BLaER1 (cell line): Measurements from ENCODE around the gene TNRC6C.

Experiments used
- H3K27ac ChIP-seq: shearing (Covaris generic); formaldehyde crosslinking; 2 replicates; pipeline ENCODE4 v1.8.1; 2022
- H3K27me3 ChIP-seq: shearing (Covaris generic); formaldehyde crosslinking; 2 replicates; pipeline ENCODE4 v1.8.1; 2022
- H3K36me3 ChIP-seq: shearing (Covaris generic); formaldehyde crosslinking; 2 replicates; pipeline ENCODE4 v1.8.1; 2022
- H3K4me1 ChIP-seq: shearing (Covaris generic); formaldehyde crosslinking; 2 replicates; pipeline ENCODE4 v1.8.1; 2022
- H3K4me2 ChIP-seq: shearing (Covaris generic); formaldehyde crosslinking; 2 replicates; pipeline ENCODE4 v1.8.1; 2022
- H3K4me3 ChIP-seq: shearing (Covaris generic); formaldehyde crosslinking; 2 replicates; pipeline ENCODE4 v1.8.1; 2022
- H3K9ac ChIP-seq: shearing (Covaris generic); formaldehyde crosslinking; 2 replicates; pipeline ENCODE4 v1.8.1; 2022
- H3K9me3 ChIP-seq: shearing (Covaris generic); formaldehyde crosslinking; 2 replicates; pipeline ENCODE4 v1.8.1; 2022
- H4K20me1 ChIP-seq: shearing (Covaris generic); formaldehyde crosslinking; 2 replicates; pipeline ENCODE4 v1.8.1; 2022
- Cebpa-rat ChIP-seq: shearing (Covaris generic); IDR thresholded peaks from 2 replicates; pipeline ENCODE4 v1.8.1; 2022

Gene TNRC6C

GRCh38 chr17:77919276-77919675 is 39.2 kb upstream of the TNRC6C start:
- Histone ChIP-seq H4K20me1 (no peaks in the 10 kb centered on the region), H3K27ac (no peak overlapping the region), H3K4me1 (peaks cover 22% of the 10 kb centered on the region), H3K9me3 (peaks cover 3% of the 10 kb centered on the region), H3K27me3 (peaks cover 43% of the 10 kb centered on the region), H3K4me3 (no peak overlapping the region), H3K36me3 (no peaks in the 10 kb centered on the region), H3K4me2 (no peak overlapping the region), H3K9ac (no peak overlapping the region)
- no peak for TF ChIP-seq Cebpa-rat

- TF ChIP-seq Cebpa-rat = no peak
- Histone ChIP-seq H3K27ac (no peak overlapping the region), H3K36me3 (no peaks in the 10 kb centered on the region), H4K20me1 (no peaks in the 10 kb centered on the region), H3K9ac (no peak overlapping the region), H3K4me3 (no peak overlapping the region), H3K9me3 (peaks cover 3% of the 10 kb centered on the region), H3K4me1 (peaks cover 18% of the 10 kb centered on the region), H3K27me3 (peaks cover 4% of the 10 kb centered on the region), H3K4me2 (no peak overlapping the region)
Measured at GRCh38 chr17:77923135-77923534, 35.4 kb upstream of the TNRC6C start.

- Histone ChIP-seq H3K27ac (no peak overlapping the region), H3K9me3 (no peaks in the 10 kb centered on the region), H4K20me1 (no peaks in the 10 kb centered on the region), H3K4me1 (peaks cover 24% of the 10 kb centered on the region), H3K27me3 (no peaks in the 10 kb centered on the region), H3K4me2 (no peak overlapping the region), H3K36me3 (no peaks in the 10 kb centered on the region), H3K4me3 (no peak overlapping the region), H3K9ac (no peak overlapping the region)
- TF ChIP-seq Cebpa-rat = no peak
Measured at GRCh38 chr17:77923776-77924513, 34.6 kb upstream of the TNRC6C start.

GRCh38 chr17:77924757-77925336 is 33.7 kb upstream of the TNRC6C start:
- Histone ChIP-seq H3K4me3 (no peak overlapping the region), H3K9ac (no peak overlapping the region), H3K27me3 (no peaks in the 10 kb centered on the region), H3K27ac (no peak overlapping the region), H3K4me2 (no peak overlapping the region), H3K9me3 (no peaks in the 10 kb centered on the region), H4K20me1 (no peaks in the 10 kb centered on the region), H3K4me1 (peaks cover 34% of the 10 kb centered on the region), H3K36me3 (no peaks in the 10 kb centered on the region)
- no peak for TF ChIP-seq Cebpa-rat

GRCh38 chr17:77925831-77926543 is 32.5 kb upstream of the TNRC6C start:
- Histone ChIP-seq H3K4me3 (no peak overlapping the region), H3K9me3 (no peaks in the 10 kb centered on the region), H3K4me2 (no peak overlapping the region), H4K20me1 (no peaks in the 10 kb centered on the region), H3K9ac (no peak overlapping the region), H3K27me3 (no peaks in the 10 kb centered on the region), H3K36me3 (no peaks in the 10 kb centered on the region), H3K27ac (no peak overlapping the region), H3K4me1 (peaks cover 34% of the 10 kb centered on the region)
- TF ChIP-seq Cebpa-rat = no peak

GRCh38 chr17:77926981-77927380 is 31.5 kb upstream of the TNRC6C start:
- H3K9ac ChIP-seq = no peak overlapping the region
- H3K27me3 ChIP-seq = 0 out of 2 replicates have a peak, but pooled peaks cover 3% of the 10 kb centered on the region
- peak overlapping the region; percentile 85; the same call in 1 of the 2 replicates for H3K4me2 ChIP-seq
- peaks cover 42% of the 10 kb centered on the region for H3K4me1 ChIP-seq
- no peaks in the 10 kb centered on the region for H3K9me3 ChIP-seq
- no peaks in the 10 kb centered on the region for H4K20me1 ChIP-seq
- no peak for TF ChIP-seq Cebpa-rat
- no peaks in the 10 kb centered on the region for H3K36me3 ChIP-seq
- H3K27ac ChIP-seq = no peak overlapping the region
- H3K4me3 ChIP-seq = no peak overlapping the region

- H4K20me1 ChIP-seq = no peaks in the 10 kb centered on the region
- peak overlapping the region; percentile 85 for H3K4me2 ChIP-seq
- no peak overlapping the region for H3K27ac ChIP-seq
- 0 out of 2 replicates have a peak, but pooled peaks cover 3% of the 10 kb centered on the region for H3K27me3 ChIP-seq
- H3K4me1 ChIP-seq = peaks cover 42% of the 10 kb centered on the region
- H3K36me3 ChIP-seq = no peaks in the 10 kb centered on the region
- H3K9ac ChIP-seq = no peak overlapping the region
- no peak for TF ChIP-seq Cebpa-rat
- no peaks in the 10 kb centered on the region for H3K9me3 ChIP-seq
- no peak overlapping the region for H3K4me3 ChIP-seq
Measured at GRCh38 chr17:77927777-77928518, 30.6 kb upstream of the TNRC6C start.

GRCh38 chr17:77928519-77929179 is 29.9 kb upstream of the TNRC6C start:
- no peak overlapping the region for H3K9ac ChIP-seq
- H3K27me3 ChIP-seq = 0 out of 2 replicates have a peak, but pooled peaks cover 3% of the 10 kb centered on the region
- H3K4me3 ChIP-seq = no peak overlapping the region
- no peaks in the 10 kb centered on the region for H3K36me3 ChIP-seq
- no peaks in the 10 kb centered on the region for H4K20me1 ChIP-seq
- no peak for TF ChIP-seq Cebpa-rat
- H3K4me1 ChIP-seq = peaks cover 40% of the 10 kb centered on the region
- H3K27ac ChIP-seq = no peak overlapping the region
- H3K4me2 ChIP-seq = peak overlapping the region; percentile 85
- no peaks in the 10 kb centered on the region for H3K9me3 ChIP-seq

GRCh38 chr17:77929180-77929564 is 29.3 kb upstream of the TNRC6C start:
- Histone ChIP-seq H3K36me3 (no peaks in the 10 kb centered on the region), H3K27me3 (0 out of 2 replicates have a peak, but pooled peaks cover 3% of the 10 kb centered on the region), H3K4me2 (peak overlapping the region; percentile 85), H3K27ac (no peak overlapping the region), H3K9ac (no peak overlapping the region), H3K4me3 (no peak overlapping the region), H4K20me1 (no peaks in the 10 kb centered on the region), H3K9me3 (no peaks in the 10 kb centered on the region), H3K4me1 (peaks cover 38% of the 10 kb centered on the region)
- TF ChIP-seq Cebpa-rat = no peak
